PC-9 (cell line): ENCODE results near the gene MSI2.

ENCODE experiments used
- EZH2 ChIP-seq: fragments of 200-600 bp; sonication (generic); IDR thresholded peaks from 2 replicates; pipeline ENCODE4 v1.8.0; 2017; ENCODE audit warnings: antibody characterized with exemption, low read depth
- TF ChIP-seq, protein P1 (sequence below): fragments of 200-600 bp; sonication (generic); conservative IDR thresholded peaks from 2 replicates; pipeline ENCODE4 v1.6.1; 2017; ENCODE audit warnings: mixed run types, antibody characterized with exemption, mild to moderate bottlenecking, moderate library complexity

GRCh38 chr17:57539529-57540301, 283.4 kb downstream of the MSI2 start:
- TF ChIP-seq EZH2, result no peak
- TF ChIP-seq, protein P1, sequence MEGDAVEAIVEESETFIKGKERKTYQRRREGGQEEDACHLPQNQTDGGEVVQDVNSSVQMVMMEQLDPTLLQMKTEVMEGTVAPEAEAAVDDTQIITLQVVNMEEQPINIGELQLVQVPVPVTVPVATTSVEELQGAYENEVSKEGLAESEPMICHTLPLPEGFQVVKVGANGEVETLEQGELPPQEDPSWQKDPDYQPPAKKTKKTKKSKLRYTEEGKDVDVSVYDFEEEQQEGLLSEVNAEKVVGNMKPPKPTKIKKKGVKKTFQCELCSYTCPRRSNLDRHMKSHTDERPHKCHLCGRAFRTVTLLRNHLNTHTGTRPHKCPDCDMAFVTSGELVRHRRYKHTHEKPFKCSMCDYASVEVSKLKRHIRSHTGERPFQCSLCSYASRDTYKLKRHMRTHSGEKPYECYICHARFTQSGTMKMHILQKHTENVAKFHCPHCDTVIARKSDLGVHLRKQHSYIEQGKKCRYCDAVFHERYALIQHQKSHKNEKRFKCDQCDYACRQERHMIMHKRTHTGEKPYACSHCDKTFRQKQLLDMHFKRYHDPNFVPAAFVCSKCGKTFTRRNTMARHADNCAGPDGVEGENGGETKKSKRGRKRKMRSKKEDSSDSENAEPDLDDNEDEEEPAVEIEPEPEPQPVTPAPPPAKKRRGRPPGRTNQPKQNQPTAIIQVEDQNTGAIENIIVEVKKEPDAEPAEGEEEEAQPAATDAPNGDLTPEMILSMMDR, result no peak
